ENCODE results near the gene HS3ST2.
"Not testable (repeated sequence)": the region's sequence is repeated elsewhere in the genome, so short reads cannot be mapped to it uniquely, and the experiment has no call there.

HS3ST2 gene

GRCh38 chr16:22814711-22815105 lies 746 bp downstream of the HS3ST2 start:
- DNase-seq, result no peak

- no peak for DNase-seq
Observed at GRCh38 chr16:22815863-22816262, 1.9 kb downstream of the HS3ST2 start.

GRCh38 chr16:22816475-22816874 lies 2.5 kb downstream of the HS3ST2 start:
- no peak for DNase-seq

- DNase-seq, result not testable (repeated sequence)
Observed at GRCh38 chr16:22818736-22819135, 4.8 kb downstream of the HS3ST2 start.

GRCh38 chr16:22838681-22839080 lies 24.7 kb downstream of the HS3ST2 start:
- no peak for DNase-seq

GRCh38 chr16:22842031-22842430 lies 28.1 kb downstream of the HS3ST2 start:
- DNase-seq, result not testable (repeated sequence)

GRCh38 chr16:22843122-22843521 lies 29.2 kb downstream of the HS3ST2 start:
- DNase-seq, result no peak

GRCh38 chr16:22843856-22844255 lies 29.9 kb downstream of the HS3ST2 start:
- no peak for DNase-seq

- DNase-seq, result no peak
Observed at GRCh38 chr16:22844416-22844815, 30.5 kb downstream of the HS3ST2 start.

- DNase-seq, result no peak
Observed at GRCh38 chr16:22847100-22847499, 33.1 kb downstream of the HS3ST2 start.

GRCh38 chr16:22847690-22848089 lies 33.7 kb downstream of the HS3ST2 start:
- no peak for DNase-seq

- DNase-seq, result no peak
Observed at GRCh38 chr16:22848451-22848850, 34.5 kb downstream of the HS3ST2 start.

GRCh38 chr16:22849517-22849916 lies 35.6 kb downstream of the HS3ST2 start:
- DNase-seq, result no peak

GRCh38 chr16:22855231-22855630 lies 41.3 kb downstream of the HS3ST2 start:
- no peak for DNase-seq

- DNase-seq, result no peak
Observed at GRCh38 chr16:22857296-22858025, 43.5 kb downstream of the HS3ST2 start.

GRCh38 chr16:22859925-22860324 lies 46.0 kb downstream of the HS3ST2 start:
- no peak for DNase-seq

- no peak for DNase-seq
Observed at GRCh38 chr16:22861580-22861979, 47.6 kb downstream of the HS3ST2 start.

GRCh38 chr16:22862046-22862445 lies 48.1 kb downstream of the HS3ST2 start:
- DNase-seq, result no peak

- DNase-seq, result no peak
Observed at GRCh38 chr16:22864375-22864774, 50.4 kb downstream of the HS3ST2 start.

- DNase-seq, result no peak
Observed at GRCh38 chr16:22868593-22869224, 54.7 kb downstream of the HS3ST2 start.

GRCh38 chr16:22871861-22872260 lies 57.9 kb downstream of the HS3ST2 start:
- no peak for DNase-seq

- no peak for DNase-seq
Observed at GRCh38 chr16:22874394-22874793, 60.4 kb downstream of the HS3ST2 start.

GRCh38 chr16:22878955-22879354 lies 65.0 kb downstream of the HS3ST2 start:
- no peak for DNase-seq

- DNase-seq, result no peak
Observed at GRCh38 chr16:22879466-22879865, 65.5 kb downstream of the HS3ST2 start.

GRCh38 chr16:22882981-22883380 lies 69.0 kb downstream of the HS3ST2 start:
- no peak for DNase-seq
